GM12878 (cell line): ENCODE measurements around the gene TK2. TPM values are rescaled to one million over a fixed set of nuclear protein-coding genes. Genes with fewer than 3 reads are reported as not detected.

Experiments used
- BCL11A ChIP-seq: IDR thresholded peaks from 2 replicates; pipeline ENCODE4 v1.6.1; 2011; ENCODE audit warnings: low read depth, low read length
- CHD1 ChIP-seq: IDR thresholded peaks from 2 replicates; pipeline ENCODE4 v1.6.1; 2012; ENCODE audit warnings: low read depth, low read length, improper control_type of control experiment
- EZH2 ChIP-seq: IDR thresholded peaks from 2 replicates; pipeline ENCODE4 v1.6.1; 2012; ENCODE audit warnings: low read depth, mild to moderate bottlenecking, control low read depth, inconsistent platforms, low read length, borderline replicate concordance; ENCODE audit not compliant: control insufficient read depth
- RAD51 ChIP-seq: fragments of 450-650 bp; IDR thresholded peaks from 2 replicates; pipeline ENCODE4 v1.6.1; 2016; ENCODE audit warnings: moderate library complexity, mild to moderate bottlenecking, inconsistent platforms
- SUZ12 ChIP-seq: fragments of 200-600 bp; sonication (generic); IDR thresholded peaks from one replicate; pipeline ENCODE4 v1.6.1; 2018; ENCODE audit warnings: antibody characterized with exemption, mild to moderate bottlenecking; ENCODE audit not compliant: unreplicated experiment
- TARDBP ChIP-seq: IDR thresholded peaks from 2 replicates; pipeline ENCODE4 v1.6.1; 2016; ENCODE audit warnings: borderline replicate concordance
- YBX1 ChIP-seq: fragments of 450-650 bp; IDR thresholded peaks from 2 replicates; pipeline ENCODE4 v1.6.1; 2016; ENCODE audit warnings: antibody characterized with exemption
- ZNF217 ChIP-seq: fragments of 450-650 bp; IDR thresholded peaks from 2 replicates; pipeline ENCODE4 v1.6.1; 2017; ENCODE audit warnings: antibody characterized with exemption, mild to moderate bottlenecking
- ZNF622 ChIP-seq: fragments of 450-650 bp; IDR thresholded peaks from 2 replicates; pipeline ENCODE4 v1.6.1; 2017; ENCODE audit warnings: mild to moderate bottlenecking, inconsistent platforms
- polyA plus RNA-seq, 11 experiments: library from polyadenylated mRNA; depleted of rRNA in 4 of 11; unstranded in 6 of 11; stranded (reverse) in 5 of 11; fragments of >200 nt; fragmentation: Nextera tagmentation in 4 of 11; fragmentation: Illumina TruSeq in 1 of 11; extraction: Ambion mirVana in 4 of 11; extraction: Trizol in 1 of 11; gene quantifications; 1 replicate in 1 of 11; 2 replicates in 10 of 11; pipeline versions ENCODE4 v1.2.1 to v1.2.3, GENCODE V29; 2011 to 2016; ENCODE audit warnings: inconsistent platforms in 2 of 11, missing spikeins in 2 of 11, low read depth in 1 of 11
- total RNA-seq, 4 experiments: library from RNA; depleted of rRNA in 3 of 4; stranded (reverse); fragments of >200 nt in 3 of 4; fragmentation: Illumina TruSeq in 1 of 4; extraction: Trizol in 1 of 4; gene quantifications; 2 replicates each; pipeline versions ENCODE4 v1.2.1 to v1.2.3, GENCODE V29; 2013 to 2021
- TF ChIP-seq, protein P1 (sequence below), 3 experiments: IDR thresholded peaks in 2 of 3; conservative IDR thresholded peaks in 1 of 3; 2 replicates each; pipeline ENCODE4 v1.5.1; 2011; ENCODE audit warnings: low read depth in 3 of 3, low read length in 3 of 3, mild to moderate bottlenecking in 3 of 3, control low read depth in 2 of 3, moderate library complexity in 2 of 3, inconsistent platforms in 1 of 3, mixed read lengths in 1 of 3; ENCODE audit not compliant: control insufficient read depth in 2 of 3, insufficient read depth in 1 of 3; ENCODE audit errors: extremely low read depth in 1 of 3
- TF ChIP-seq, protein P2 (sequence below): IDR thresholded peaks from 2 replicates; pipeline ENCODE4 v1.6.1; 2011; ENCODE audit warnings: mild to moderate bottlenecking, low read depth, low read length, moderate library complexity; ENCODE audit not compliant: insufficient replicate concordance
- TF ChIP-seq, protein P3 (sequence below): fragments of 450-650 bp; IDR thresholded peaks from 2 replicates; pipeline ENCODE4 v1.6.1; 2017; ENCODE audit warnings: antibody characterized with exemption, mild to moderate bottlenecking, moderate library complexity
- TF ChIP-seq, protein P4 (sequence below): IDR thresholded peaks from 2 replicates; pipeline ENCODE4 v1.6.1; 2011; ENCODE audit warnings: low read depth, mild to moderate bottlenecking, low read length, moderate library complexity, borderline replicate concordance; ENCODE audit errors: extremely low read depth
- TF ChIP-seq, protein P5 (sequence below): IDR thresholded peaks from 2 replicates; pipeline ENCODE4 v1.6.1; 2012; ENCODE audit warnings: low read depth, low read length, improper control_type of control experiment
- TF ChIP-seq, protein P6 (sequence below): fragments of 450-650 bp; formaldehyde crosslinking; IDR thresholded peaks from 2 replicates; pipeline ENCODE4 v1.5.0; 2022; ENCODE audit warnings: mild to moderate bottlenecking, missing genetic modification characterization
- TF ChIP-seq, protein P7 (sequence below): fragments of 150-350 bp; IDR thresholded peaks from 2 replicates; pipeline ENCODE4 v1.6.1; 2014; ENCODE audit warnings: mild to moderate bottlenecking, low read depth, low read length

Gene TK2
- total and polyA plus RNA-seq, 10 of the 15 experiments (the other 5 are each of a cell fraction or from before 2014, with no cell fraction given), result 1.3 to 12.4 (median 3.0) TPM

DNA sequence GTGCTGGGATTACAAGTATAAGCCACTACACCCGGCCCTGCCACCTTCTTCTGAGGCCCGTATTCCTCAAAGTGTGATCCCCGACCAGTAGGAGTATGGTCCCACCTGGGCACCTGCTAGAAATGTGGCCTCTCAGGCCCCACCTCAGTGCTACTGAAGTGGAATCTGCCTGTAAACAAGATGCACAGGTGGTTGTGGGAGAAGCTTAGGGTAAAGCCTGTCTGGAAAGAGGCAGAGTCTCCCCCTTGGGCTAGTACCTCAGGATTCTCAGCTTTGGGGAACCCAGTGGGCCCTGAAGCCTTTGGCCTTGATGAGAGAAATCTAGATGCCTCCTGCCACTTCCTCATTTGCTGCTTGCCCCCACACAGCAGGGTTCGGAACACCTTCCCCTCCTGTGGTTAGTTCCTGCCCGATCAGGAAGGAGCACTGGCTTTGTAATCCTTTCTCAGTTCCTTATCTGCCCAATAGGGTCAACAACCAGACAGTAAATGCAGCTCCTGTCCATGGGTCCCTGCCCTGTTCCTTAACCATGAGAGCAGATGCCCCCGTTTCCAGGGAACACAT, 25.2 kb downstream of the TK2 start (continued):
- TF ChIP-seq, protein P1, sequence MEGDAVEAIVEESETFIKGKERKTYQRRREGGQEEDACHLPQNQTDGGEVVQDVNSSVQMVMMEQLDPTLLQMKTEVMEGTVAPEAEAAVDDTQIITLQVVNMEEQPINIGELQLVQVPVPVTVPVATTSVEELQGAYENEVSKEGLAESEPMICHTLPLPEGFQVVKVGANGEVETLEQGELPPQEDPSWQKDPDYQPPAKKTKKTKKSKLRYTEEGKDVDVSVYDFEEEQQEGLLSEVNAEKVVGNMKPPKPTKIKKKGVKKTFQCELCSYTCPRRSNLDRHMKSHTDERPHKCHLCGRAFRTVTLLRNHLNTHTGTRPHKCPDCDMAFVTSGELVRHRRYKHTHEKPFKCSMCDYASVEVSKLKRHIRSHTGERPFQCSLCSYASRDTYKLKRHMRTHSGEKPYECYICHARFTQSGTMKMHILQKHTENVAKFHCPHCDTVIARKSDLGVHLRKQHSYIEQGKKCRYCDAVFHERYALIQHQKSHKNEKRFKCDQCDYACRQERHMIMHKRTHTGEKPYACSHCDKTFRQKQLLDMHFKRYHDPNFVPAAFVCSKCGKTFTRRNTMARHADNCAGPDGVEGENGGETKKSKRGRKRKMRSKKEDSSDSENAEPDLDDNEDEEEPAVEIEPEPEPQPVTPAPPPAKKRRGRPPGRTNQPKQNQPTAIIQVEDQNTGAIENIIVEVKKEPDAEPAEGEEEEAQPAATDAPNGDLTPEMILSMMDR (IDR thresholded peaks at IDR 0.05 in 2 of 3, conservative IDR thresholded peaks at IDR 0.05 in 1 of 3; ENCODE audit: control insufficient read depth in 2 of 3, extremely low read depth in 1 of 3, insufficient read depth in 1 of 3, low read depth in 3 of 3, low read length in 3 of 3), result peak in 1 of 3 experiments; percentile 33; a peak in 1 of 6 replicates
- TF ChIP-seq, protein P2, sequence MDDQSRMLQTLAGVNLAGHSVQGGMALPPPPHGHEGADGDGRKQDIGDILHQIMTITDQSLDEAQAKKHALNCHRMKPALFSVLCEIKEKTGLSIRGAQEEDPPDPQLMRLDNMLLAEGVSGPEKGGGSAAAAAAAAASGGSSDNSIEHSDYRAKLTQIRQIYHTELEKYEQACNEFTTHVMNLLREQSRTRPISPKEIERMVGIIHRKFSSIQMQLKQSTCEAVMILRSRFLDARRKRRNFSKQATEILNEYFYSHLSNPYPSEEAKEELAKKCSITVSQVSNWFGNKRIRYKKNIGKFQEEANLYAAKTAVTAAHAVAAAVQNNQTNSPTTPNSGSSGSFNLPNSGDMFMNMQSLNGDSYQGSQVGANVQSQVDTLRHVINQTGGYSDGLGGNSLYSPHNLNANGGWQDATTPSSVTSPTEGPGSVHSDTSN, result no peak
- TF ChIP-seq, protein P3, sequence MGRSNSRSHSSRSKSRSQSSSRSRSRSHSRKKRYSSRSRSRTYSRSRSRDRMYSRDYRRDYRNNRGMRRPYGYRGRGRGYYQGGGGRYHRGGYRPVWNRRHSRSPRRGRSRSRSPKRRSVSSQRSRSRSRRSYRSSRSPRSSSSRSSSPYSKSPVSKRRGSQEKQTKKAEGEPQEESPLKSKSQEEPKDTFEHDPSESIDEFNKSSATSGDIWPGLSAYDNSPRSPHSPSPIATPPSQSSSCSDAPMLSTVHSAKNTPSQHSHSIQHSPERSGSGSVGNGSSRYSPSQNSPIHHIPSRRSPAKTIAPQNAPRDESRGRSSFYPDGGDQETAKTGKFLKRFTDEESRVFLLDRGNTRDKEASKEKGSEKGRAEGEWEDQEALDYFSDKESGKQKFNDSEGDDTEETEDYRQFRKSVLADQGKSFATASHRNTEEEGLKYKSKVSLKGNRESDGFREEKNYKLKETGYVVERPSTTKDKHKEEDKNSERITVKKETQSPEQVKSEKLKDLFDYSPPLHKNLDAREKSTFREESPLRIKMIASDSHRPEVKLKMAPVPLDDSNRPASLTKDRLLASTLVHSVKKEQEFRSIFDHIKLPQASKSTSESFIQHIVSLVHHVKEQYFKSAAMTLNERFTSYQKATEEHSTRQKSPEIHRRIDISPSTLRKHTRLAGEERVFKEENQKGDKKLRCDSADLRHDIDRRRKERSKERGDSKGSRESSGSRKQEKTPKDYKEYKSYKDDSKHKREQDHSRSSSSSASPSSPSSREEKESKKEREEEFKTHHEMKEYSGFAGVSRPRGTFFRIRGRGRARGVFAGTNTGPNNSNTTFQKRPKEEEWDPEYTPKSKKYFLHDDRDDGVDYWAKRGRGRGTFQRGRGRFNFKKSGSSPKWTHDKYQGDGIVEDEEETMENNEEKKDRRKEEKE, result no peak
- TF ChIP-seq BCL11A (peak; percentile 92), ZNF622 (no peak), SUZ12 (no peak), ZNF217 (no peak; the same call in 1 of the 2 replicates), TARDBP (no peak), YBX1 (no peak), EZH2 (no peak), CHD1 (no peak), RAD51 (no peak)
- TF ChIP-seq, protein P4, sequence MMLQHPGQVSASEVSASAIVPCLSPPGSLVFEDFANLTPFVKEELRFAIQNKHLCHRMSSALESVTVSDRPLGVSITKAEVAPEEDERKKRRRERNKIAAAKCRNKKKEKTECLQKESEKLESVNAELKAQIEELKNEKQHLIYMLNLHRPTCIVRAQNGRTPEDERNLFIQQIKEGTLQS, result no peak
- TF ChIP-seq, protein P5, sequence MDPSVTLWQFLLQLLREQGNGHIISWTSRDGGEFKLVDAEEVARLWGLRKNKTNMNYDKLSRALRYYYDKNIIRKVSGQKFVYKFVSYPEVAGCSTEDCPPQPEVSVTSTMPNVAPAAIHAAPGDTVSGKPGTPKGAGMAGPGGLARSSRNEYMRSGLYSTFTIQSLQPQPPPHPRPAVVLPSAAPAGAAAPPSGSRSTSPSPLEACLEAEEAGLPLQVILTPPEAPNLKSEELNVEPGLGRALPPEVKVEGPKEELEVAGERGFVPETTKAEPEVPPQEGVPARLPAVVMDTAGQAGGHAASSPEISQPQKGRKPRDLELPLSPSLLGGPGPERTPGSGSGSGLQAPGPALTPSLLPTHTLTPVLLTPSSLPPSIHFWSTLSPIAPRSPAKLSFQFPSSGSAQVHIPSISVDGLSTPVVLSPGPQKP, result no peak
- TF ChIP-seq, protein P6, sequence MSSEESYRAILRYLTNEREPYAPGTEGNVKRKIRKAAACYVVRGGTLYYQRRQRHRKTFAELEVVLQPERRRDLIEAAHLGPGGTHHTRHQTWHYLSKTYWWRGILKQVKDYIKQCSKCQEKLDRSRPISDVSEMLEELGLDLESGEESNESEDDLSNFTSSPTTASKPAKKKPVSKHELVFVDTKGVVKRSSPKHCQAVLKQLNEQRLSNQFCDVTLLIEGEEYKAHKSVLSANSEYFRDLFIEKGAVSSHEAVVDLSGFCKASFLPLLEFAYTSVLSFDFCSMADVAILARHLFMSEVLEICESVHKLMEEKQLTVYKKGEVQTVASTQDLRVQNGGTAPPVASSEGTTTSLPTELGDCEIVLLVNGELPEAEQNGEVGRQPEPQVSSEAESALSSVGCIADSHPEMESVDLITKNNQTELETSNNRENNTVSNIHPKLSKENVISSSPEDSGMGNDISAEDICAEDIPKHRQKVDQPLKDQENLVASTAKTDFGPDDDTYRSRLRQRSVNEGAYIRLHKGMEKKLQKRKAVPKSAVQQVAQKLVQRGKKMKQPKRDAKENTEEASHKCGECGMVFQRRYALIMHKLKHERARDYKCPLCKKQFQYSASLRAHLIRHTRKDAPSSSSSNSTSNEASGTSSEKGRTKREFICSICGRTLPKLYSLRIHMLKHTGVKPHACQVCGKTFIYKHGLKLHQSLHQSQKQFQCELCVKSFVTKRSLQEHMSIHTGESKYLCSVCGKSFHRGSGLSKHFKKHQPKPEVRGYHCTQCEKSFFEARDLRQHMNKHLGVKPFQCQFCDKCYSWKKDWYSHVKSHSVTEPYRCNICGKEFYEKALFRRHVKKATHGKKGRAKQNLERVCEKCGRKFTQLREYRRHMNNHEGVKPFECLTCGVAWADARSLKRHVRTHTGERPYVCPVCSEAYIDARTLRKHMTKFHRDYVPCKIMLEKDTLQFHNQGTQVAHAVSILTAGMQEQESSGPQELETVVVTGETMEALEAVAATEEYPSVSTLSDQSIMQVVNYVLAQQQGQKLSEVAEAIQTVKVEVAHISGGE (CRISPR knock-in tag), result no peak
- TF ChIP-seq, protein P7, sequence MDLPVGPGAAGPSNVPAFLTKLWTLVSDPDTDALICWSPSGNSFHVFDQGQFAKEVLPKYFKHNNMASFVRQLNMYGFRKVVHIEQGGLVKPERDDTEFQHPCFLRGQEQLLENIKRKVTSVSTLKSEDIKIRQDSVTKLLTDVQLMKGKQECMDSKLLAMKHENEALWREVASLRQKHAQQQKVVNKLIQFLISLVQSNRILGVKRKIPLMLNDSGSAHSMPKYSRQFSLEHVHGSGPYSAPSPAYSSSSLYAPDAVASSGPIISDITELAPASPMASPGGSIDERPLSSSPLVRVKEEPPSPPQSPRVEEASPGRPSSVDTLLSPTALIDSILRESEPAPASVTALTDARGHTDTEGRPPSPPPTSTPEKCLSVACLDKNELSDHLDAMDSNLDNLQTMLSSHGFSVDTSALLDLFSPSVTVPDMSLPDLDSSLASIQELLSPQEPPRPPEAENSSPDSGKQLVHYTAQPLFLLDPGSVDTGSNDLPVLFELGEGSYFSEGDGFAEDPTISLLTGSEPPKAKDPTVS, result no peak
